ENCODE measurements around the gene AUTS2. TPM values are rescaled to one million over a fixed set of nuclear protein-coding genes. Genes with fewer than 3 reads are reported as not detected.
A peak's percentile ranks its signal among the peaks of the same experiment; 100 is the strongest.

AUTS2 gene
- total RNA-seq, 1 experiment from 2014 or later: 38.5 TPM

- H3K4me2 ChIP-seq (ENCODE audit: low read depth, low read length, poor library complexity, severe bottlenecking): peak overlapping the region; percentile 58
- H3K27me3 ChIP-seq (ENCODE audit: low read length): no peaks in the 10 kb centered on the region
- H3K36me3 ChIP-seq (ENCODE audit: insufficient read depth, low read length): no peaks in the 10 kb centered on the region
- no peaks in the 10 kb centered on the region for H3K79me2 ChIP-seq (ENCODE audit: low read length)
- H3K9ac ChIP-seq (ENCODE audit: low read length): no peak overlapping the region
- peaks cover 26% of the 10 kb centered on the region for H3K4me1 ChIP-seq (ENCODE audit: low read length)
- no peak overlapping the region for H3K4me3 ChIP-seq (ENCODE audit: low read length)
- peaks cover 21% of the 10 kb centered on the region; the same call in 1 of the 2 replicates for H4K20me1 ChIP-seq (ENCODE audit: insufficient read depth, low read depth, low read length)
- H3K27ac ChIP-seq (ENCODE audit: low read length): no peak overlapping the region
- no peaks in the 10 kb centered on the region for H3K9me2 ChIP-seq (replicated peaks; ENCODE audit: insufficient read depth, low read length)
- no peaks in the 10 kb centered on the region for H3K9me3 ChIP-seq (ENCODE audit: low read length)
- no peak overlapping the region for H2AFZ ChIP-seq (ENCODE audit: low read length)
- peak; percentile 51 for DNase-seq
Observed at GRCh38 chr7:69889338-69889975, 291.2 kb downstream of the AUTS2 start.

- DNase-seq: no peak
- no peaks in the 10 kb centered on the region for H3K27me3 ChIP-seq (ENCODE audit: low read length)
- H3K4me2 ChIP-seq (ENCODE audit: low read depth, low read length, poor library complexity, severe bottlenecking): peak overlapping the region; percentile 58
- H3K27ac ChIP-seq (ENCODE audit: low read length): no peak overlapping the region
- H3K9me3 ChIP-seq (ENCODE audit: low read length): no peaks in the 10 kb centered on the region
- H3K36me3 ChIP-seq (ENCODE audit: insufficient read depth, low read length): no peaks in the 10 kb centered on the region
- no peak overlapping the region for H2AFZ ChIP-seq (ENCODE audit: low read length)
- H3K9me2 ChIP-seq (replicated peaks; ENCODE audit: insufficient read depth, low read length): no peaks in the 10 kb centered on the region
- no peaks in the 10 kb centered on the region for H3K79me2 ChIP-seq (ENCODE audit: low read length)
- H3K9ac ChIP-seq (ENCODE audit: low read length): no peak overlapping the region
- peaks cover 26% of the 10 kb centered on the region for H3K4me1 ChIP-seq (ENCODE audit: low read length)
- H3K4me3 ChIP-seq (ENCODE audit: low read length): no peak overlapping the region
- peaks cover 21% of the 10 kb centered on the region; the same call in 1 of the 2 replicates for H4K20me1 ChIP-seq (ENCODE audit: insufficient read depth, low read depth, low read length)
Observed at GRCh38 chr7:69889976-69890351, 291.7 kb downstream of the AUTS2 start.

- Histone ChIP-seq H3K27me3 (ENCODE audit: low read length) (no peaks in the 10 kb centered on the region), H3K4me1 (ENCODE audit: low read length) (peaks cover 26% of the 10 kb centered on the region), H3K9ac (ENCODE audit: low read length) (no peak overlapping the region), H3K4me3 (ENCODE audit: low read length) (no peak overlapping the region), H3K36me3 (ENCODE audit: insufficient read depth, low read length) (no peaks in the 10 kb centered on the region), H3K4me2 (ENCODE audit: low read depth, low read length, poor library complexity, severe bottlenecking) (no peak overlapping the region), H2AFZ (ENCODE audit: low read length) (no peak overlapping the region), H3K9me3 (ENCODE audit: low read length) (no peaks in the 10 kb centered on the region), H3K9me2 (replicated peaks; ENCODE audit: insufficient read depth, low read length) (no peaks in the 10 kb centered on the region), H3K79me2 (ENCODE audit: low read length) (no peaks in the 10 kb centered on the region), H3K27ac (ENCODE audit: low read length) (no peak overlapping the region), H4K20me1 (ENCODE audit: insufficient read depth, low read depth, low read length) (peaks cover 15% of the 10 kb centered on the region; the same call in 1 of the 2 replicates)
- no peak for DNase-seq
Observed at GRCh38 chr7:69892790-69893189, 294.5 kb downstream of the AUTS2 start.

GRCh38 chr7:69893906-69894305, 295.6 kb downstream of the AUTS2 start:
- Histone ChIP-seq H4K20me1 (ENCODE audit: insufficient read depth, low read depth, low read length) (peaks cover 14% of the 10 kb centered on the region; the same call in 1 of the 2 replicates), H3K4me1 (ENCODE audit: low read length) (peaks cover 29% of the 10 kb centered on the region), H3K9ac (ENCODE audit: low read length) (no peak overlapping the region), H3K9me3 (ENCODE audit: low read length) (no peaks in the 10 kb centered on the region), H3K4me3 (ENCODE audit: low read length) (no peak overlapping the region), H3K4me2 (ENCODE audit: low read depth, low read length, poor library complexity, severe bottlenecking) (no peak overlapping the region), H3K36me3 (ENCODE audit: insufficient read depth, low read length) (no peaks in the 10 kb centered on the region), H3K27ac (ENCODE audit: low read length) (no peak overlapping the region), H2AFZ (ENCODE audit: low read length) (no peak overlapping the region), H3K9me2 (replicated peaks; ENCODE audit: insufficient read depth, low read length) (no peaks in the 10 kb centered on the region), H3K79me2 (ENCODE audit: low read length) (no peaks in the 10 kb centered on the region), H3K27me3 (ENCODE audit: low read length) (no peaks in the 10 kb centered on the region)
- peak; percentile 74 for DNase-seq

- no peaks in the 10 kb centered on the region for H3K9me2 ChIP-seq (replicated peaks; ENCODE audit: insufficient read depth, low read length)
- no peak for DNase-seq
- no peak overlapping the region for H3K4me2 ChIP-seq (ENCODE audit: low read depth, low read length, poor library complexity, severe bottlenecking)
- no peak overlapping the region for H3K9ac ChIP-seq (ENCODE audit: low read length)
- H3K4me1 ChIP-seq (ENCODE audit: low read length): peaks cover 16% of the 10 kb centered on the region
- H3K79me2 ChIP-seq (ENCODE audit: low read length): no peaks in the 10 kb centered on the region
- H3K27me3 ChIP-seq (ENCODE audit: low read length): no peaks in the 10 kb centered on the region
- H3K9me3 ChIP-seq (ENCODE audit: low read length): no peaks in the 10 kb centered on the region
- peaks cover 11% of the 10 kb centered on the region; the same call in 1 of the 2 replicates for H4K20me1 ChIP-seq (ENCODE audit: insufficient read depth, low read depth, low read length)
- no peak overlapping the region for H3K4me3 ChIP-seq (ENCODE audit: low read length)
- H2AFZ ChIP-seq (ENCODE audit: low read length): no peak overlapping the region
- H3K27ac ChIP-seq (ENCODE audit: low read length): no peak overlapping the region
- no peaks in the 10 kb centered on the region for H3K36me3 ChIP-seq (ENCODE audit: insufficient read depth, low read length)
Observed at GRCh38 chr7:69895446-69895845, 297.2 kb downstream of the AUTS2 start.

GRCh38 chr7:69896121-69896520, 297.8 kb downstream of the AUTS2 start:
- Histone ChIP-seq H3K27me3 (ENCODE audit: low read length) (no peaks in the 10 kb centered on the region), H3K36me3 (ENCODE audit: insufficient read depth, low read length) (no peaks in the 10 kb centered on the region), H3K27ac (ENCODE audit: low read length) (no peak overlapping the region), H4K20me1 (ENCODE audit: insufficient read depth, low read depth, low read length) (peaks cover 10% of the 10 kb centered on the region; the same call in 1 of the 2 replicates), H2AFZ (ENCODE audit: low read length) (no peak overlapping the region), H3K9ac (ENCODE audit: low read length) (no peak overlapping the region), H3K9me2 (replicated peaks; ENCODE audit: insufficient read depth, low read length) (no peaks in the 10 kb centered on the region), H3K4me1 (ENCODE audit: low read length) (peaks cover 16% of the 10 kb centered on the region), H3K4me3 (ENCODE audit: low read length) (no peak overlapping the region), H3K79me2 (ENCODE audit: low read length) (no peaks in the 10 kb centered on the region), H3K4me2 (ENCODE audit: low read depth, low read length, poor library complexity, severe bottlenecking) (no peak overlapping the region), H3K9me3 (ENCODE audit: low read length) (no peaks in the 10 kb centered on the region)
- no peak for DNase-seq

GRCh38 chr7:69898189-69898588, 299.9 kb downstream of the AUTS2 start:
- Histone ChIP-seq H3K79me2 (ENCODE audit: low read length) (no peaks in the 10 kb centered on the region), H3K4me2 (ENCODE audit: low read depth, low read length, poor library complexity, severe bottlenecking) (no peak overlapping the region), H3K27me3 (ENCODE audit: low read length) (no peaks in the 10 kb centered on the region), H3K9me2 (replicated peaks; ENCODE audit: insufficient read depth, low read length) (no peaks in the 10 kb centered on the region), H3K27ac (ENCODE audit: low read length) (no peak overlapping the region), H3K4me3 (ENCODE audit: low read length) (no peak overlapping the region), H3K4me1 (ENCODE audit: low read length) (peaks cover 12% of the 10 kb centered on the region), H3K36me3 (ENCODE audit: insufficient read depth, low read length) (no peaks in the 10 kb centered on the region), H3K9me3 (ENCODE audit: low read length) (no peaks in the 10 kb centered on the region), H3K9ac (ENCODE audit: low read length) (no peak overlapping the region), H2AFZ (ENCODE audit: low read length) (no peak overlapping the region), H4K20me1 (ENCODE audit: insufficient read depth, low read depth, low read length) (peaks cover 3% of the 10 kb centered on the region; the same call in 1 of the 2 replicates)
- DNase-seq: no peak

- H3K4me2 ChIP-seq (ENCODE audit: low read depth, low read length, poor library complexity, severe bottlenecking): no peak overlapping the region
- H3K27ac ChIP-seq (ENCODE audit: low read length): no peak overlapping the region
- no peaks in the 10 kb centered on the region for H3K27me3 ChIP-seq (ENCODE audit: low read length)
- peaks cover 6% of the 10 kb centered on the region for H3K4me1 ChIP-seq (ENCODE audit: low read length)
- H3K36me3 ChIP-seq (ENCODE audit: insufficient read depth, low read length): no peaks in the 10 kb centered on the region
- peaks cover 29% of the 10 kb centered on the region for H4K20me1 ChIP-seq (ENCODE audit: insufficient read depth, low read depth, low read length)
- no peak overlapping the region for H2AFZ ChIP-seq (ENCODE audit: low read length)
- H3K4me3 ChIP-seq (ENCODE audit: low read length): no peak overlapping the region
- no peak for DNase-seq
- no peaks in the 10 kb centered on the region for H3K79me2 ChIP-seq (ENCODE audit: low read length)
- no peaks in the 10 kb centered on the region for H3K9me2 ChIP-seq (replicated peaks; ENCODE audit: insufficient read depth, low read length)
- no peak overlapping the region for H3K9ac ChIP-seq (ENCODE audit: low read length)
- H3K9me3 ChIP-seq (ENCODE audit: low read length): no peaks in the 10 kb centered on the region
Observed at GRCh38 chr7:69903410-69903809, 305.1 kb downstream of the AUTS2 start.

All from Karpas-422 (cell line).